ENCODE results near the gene CYP26B1. TPM values are rescaled to one million over a fixed set of nuclear protein-coding genes. Genes with fewer than 3 reads are reported as not detected.

Gene CYP26B1
- total RNA-seq, 4 donors from 2014 or later, result 1.5 to 5.2 (median 2.4) TPM; not detected in 1

DNA sequence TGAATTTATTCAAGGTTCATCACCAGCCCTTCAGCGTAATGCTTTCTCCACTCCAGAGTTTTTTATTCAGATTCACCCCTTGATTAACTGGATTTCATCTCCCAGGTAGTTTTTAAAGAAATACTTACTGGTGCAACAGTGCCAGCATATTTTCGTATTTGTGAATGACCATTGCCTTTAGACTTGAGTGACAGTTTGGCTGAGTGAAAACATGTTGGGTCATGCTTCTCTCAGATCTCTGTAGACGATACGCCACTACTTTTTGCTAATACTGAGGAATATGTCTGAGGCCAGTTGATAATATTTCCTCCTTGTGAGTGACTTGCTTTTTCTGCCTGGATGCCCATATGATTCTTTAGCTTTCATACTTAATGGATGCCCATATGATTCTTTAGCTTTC is 51.5 kb downstream of the CYP26B1 start:
- intact Hi-C loops (cut with DNase I; ENCODE audit: low total_unique reads), result no loop called here
- H3K27me3 ChIP-seq, result no peaks in the 10 kb centered on the region
- peaks cover 0 to 5% (median 0%) of the 10 kb centered on the region in 4 donors for H3K4me1 ChIP-seq
- WGBS, 2 donors (ENCODE audit: low coverage in 1 of 2), result 79 to 83% methylated on average over 2 to 4 of the region's 4 CpGs
- H3K9me3 ChIP-seq, result no peaks in the 10 kb centered on the region
- TF ChIP-seq, protein P1, sequence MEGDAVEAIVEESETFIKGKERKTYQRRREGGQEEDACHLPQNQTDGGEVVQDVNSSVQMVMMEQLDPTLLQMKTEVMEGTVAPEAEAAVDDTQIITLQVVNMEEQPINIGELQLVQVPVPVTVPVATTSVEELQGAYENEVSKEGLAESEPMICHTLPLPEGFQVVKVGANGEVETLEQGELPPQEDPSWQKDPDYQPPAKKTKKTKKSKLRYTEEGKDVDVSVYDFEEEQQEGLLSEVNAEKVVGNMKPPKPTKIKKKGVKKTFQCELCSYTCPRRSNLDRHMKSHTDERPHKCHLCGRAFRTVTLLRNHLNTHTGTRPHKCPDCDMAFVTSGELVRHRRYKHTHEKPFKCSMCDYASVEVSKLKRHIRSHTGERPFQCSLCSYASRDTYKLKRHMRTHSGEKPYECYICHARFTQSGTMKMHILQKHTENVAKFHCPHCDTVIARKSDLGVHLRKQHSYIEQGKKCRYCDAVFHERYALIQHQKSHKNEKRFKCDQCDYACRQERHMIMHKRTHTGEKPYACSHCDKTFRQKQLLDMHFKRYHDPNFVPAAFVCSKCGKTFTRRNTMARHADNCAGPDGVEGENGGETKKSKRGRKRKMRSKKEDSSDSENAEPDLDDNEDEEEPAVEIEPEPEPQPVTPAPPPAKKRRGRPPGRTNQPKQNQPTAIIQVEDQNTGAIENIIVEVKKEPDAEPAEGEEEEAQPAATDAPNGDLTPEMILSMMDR (IDR thresholded peaks at IDR 0.05), result no peak
- H3K27ac ChIP-seq, result no peak overlapping the region
- H3K4me3 ChIP-seq, result no peak overlapping the region
- no peak for DNase-seq
- H3K36me3 ChIP-seq, result no peaks in the 10 kb centered on the region
- in situ Hi-C loops (cut with MboI; ENCODE audit: low pct_ligation_motif_present in 1 of 4, low pct_unique_long_range_greater_than_20kb in 1 of 4, low sequenced_read_pairs in 3 of 4), result no loop called here

DNA sequence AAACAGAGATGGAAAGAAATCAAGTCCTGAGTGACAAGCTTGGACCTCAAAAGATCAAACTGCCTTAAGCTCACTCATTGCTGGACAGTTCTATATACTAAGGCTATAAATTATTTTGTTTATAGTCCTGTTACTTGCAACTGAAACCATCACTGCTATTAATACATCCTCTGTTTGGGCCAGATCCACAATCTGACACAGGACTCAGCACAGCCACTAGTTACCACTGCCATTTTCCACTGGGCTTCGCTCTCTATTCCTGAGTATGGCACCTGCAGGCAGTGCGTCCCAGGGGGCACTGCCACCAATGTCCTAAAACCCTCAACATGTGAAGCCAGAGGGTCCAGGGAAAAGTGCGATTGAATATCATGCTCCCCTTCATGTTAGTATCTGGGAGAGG is 52.3 kb downstream of the CYP26B1 start:
- in situ Hi-C loops (cut with MboI; ENCODE audit: low pct_ligation_motif_present in 1 of 4, low pct_unique_long_range_greater_than_20kb in 1 of 4, low sequenced_read_pairs in 3 of 4), result no loop called here

DNA sequence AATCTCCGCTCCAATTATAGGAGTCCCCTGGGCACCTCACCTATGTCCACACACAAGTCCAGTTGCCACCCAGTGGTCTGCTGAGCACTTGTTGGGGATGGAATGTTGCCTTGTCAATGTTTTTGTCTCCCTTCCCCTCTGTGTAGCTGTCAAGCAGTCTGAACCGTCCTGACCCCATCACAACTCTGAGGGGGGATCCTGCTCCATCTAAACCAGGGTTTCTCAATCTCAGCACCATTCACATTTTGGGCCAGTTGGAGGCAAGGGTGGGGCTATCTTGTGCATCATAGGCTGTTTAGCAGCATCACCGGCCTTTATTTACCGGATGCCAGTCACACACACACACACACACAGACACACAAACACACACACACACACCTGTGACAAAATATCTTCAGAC is 53.0 kb downstream of the CYP26B1 start:
- intact Hi-C loops (cut with DNase I; ENCODE audit: low total_unique reads), result no loop called here
- Histone ChIP-seq H3K27me3 (no peaks in the 10 kb centered on the region), H3K27ac (no peak overlapping the region), H3K36me3 (no peaks in the 10 kb centered on the region), H3K9me3 (no peaks in the 10 kb centered on the region), H3K4me3 (no peak overlapping the region), H3K4me1 (peaks cover 0 to 5% (median 0%) of the 10 kb centered on the region in 4 donors)
- WGBS, 2 donors (ENCODE audit: low coverage in 1 of 2), result 71% methylated on average over 4 of the region's 4 CpGs; no CpG with 5 or more reads in 1 of the 2 donors
- in situ Hi-C loops (cut with MboI; ENCODE audit: low pct_ligation_motif_present in 1 of 4, low pct_unique_long_range_greater_than_20kb in 1 of 4, low sequenced_read_pairs in 3 of 4), result no loop called here
- no peak for DNase-seq
- no peak for TF ChIP-seq EP300 (IDR thresholded peaks at IDR 0.05; ENCODE audit: low read depth)
- no peak for TF ChIP-seq POLR2AphosphoS5 (IDR thresholded peaks at IDR 0.05)
- TF ChIP-seq POLR2A (IDR thresholded peaks at IDR 0.05), result no peak
- TF ChIP-seq, protein P1 (IDR thresholded peaks at IDR 0.05), result no peak

More for the DNA sequence above, 52.3 kb downstream of the CYP26B1 start:
- intact Hi-C loops (cut with DNase I; ENCODE audit: low total_unique reads), result no loop called here
- peaks cover 0 to 5% (median 0%) of the 10 kb centered on the region in 4 donors for H3K4me1 ChIP-seq
- H3K4me3 ChIP-seq, result no peak overlapping the region
- H3K36me3 ChIP-seq, result no peaks in the 10 kb centered on the region
- DNase-seq, result no peak
- H3K27ac ChIP-seq, result no peak overlapping the region
- WGBS, 2 donors (ENCODE audit: low coverage in 1 of 2), result 84% methylated on average over 3 of the region's 3 CpGs; no CpG with 5 or more reads in 1 of the 2 donors
- TF ChIP-seq EP300 (IDR thresholded peaks at IDR 0.05; ENCODE audit: low read depth), result no peak
- TF ChIP-seq POLR2AphosphoS5 (IDR thresholded peaks at IDR 0.05), result no peak
- TF ChIP-seq POLR2A (IDR thresholded peaks at IDR 0.05), result no peak
- TF ChIP-seq, protein P1 (IDR thresholded peaks at IDR 0.05), result no peak
- no peaks in the 10 kb centered on the region for H3K9me3 ChIP-seq
- H3K27me3 ChIP-seq, result no peaks in the 10 kb centered on the region

DNA sequence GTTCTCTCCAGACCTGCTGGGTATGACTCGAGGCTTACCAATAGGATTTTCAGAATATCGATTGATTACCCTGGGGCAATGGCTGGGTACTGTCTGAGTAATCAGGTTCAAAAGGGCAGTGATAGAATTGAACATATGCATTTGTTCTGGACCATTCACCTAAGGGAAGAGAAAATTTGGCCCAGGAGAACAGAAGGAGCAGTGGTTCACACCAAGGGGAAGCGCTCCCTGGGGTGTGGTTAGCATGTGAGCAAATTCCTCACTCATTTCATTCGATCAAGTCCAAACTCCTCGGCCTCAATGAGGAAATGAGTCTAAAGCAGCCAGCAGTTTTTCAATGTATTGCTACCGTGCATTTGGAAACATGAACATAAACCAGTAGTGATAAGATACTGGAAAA is 55.6 kb downstream of the CYP26B1 start:
- in situ Hi-C loops (cut with MboI; ENCODE audit: low pct_ligation_motif_present in 1 of 4, low pct_unique_long_range_greater_than_20kb in 1 of 4, low sequenced_read_pairs in 3 of 4) (no loop called here), intact Hi-C loops (cut with DNase I; ENCODE audit: low total_unique reads) (no loop called here)
- Histone ChIP-seq H3K9me3 (no peaks in the 10 kb centered on the region), H3K27me3 (no peaks in the 10 kb centered on the region), H3K27ac (no peak overlapping the region), H3K4me1 (peaks cover 0 to 5% (median 0%) of the 10 kb centered on the region in 4 donors), H3K4me3 (no peak overlapping the region), H3K36me3 (no peaks in the 10 kb centered on the region)
- 33 to 57% methylated on average over 1 to 6 of the region's 6 CpGs for WGBS, 2 donors (ENCODE audit: low coverage in 1 of 2)
- no peak for DNase-seq
- TF ChIP-seq POLR2A (IDR thresholded peaks at IDR 0.05) (no peak), POLR2AphosphoS5 (IDR thresholded peaks at IDR 0.05) (no peak), EP300 (IDR thresholded peaks at IDR 0.05; ENCODE audit: low read depth) (no peak)
- TF ChIP-seq, protein P1 (IDR thresholded peaks at IDR 0.05), result no peak
